ENCODE data around the gene HERC6.

HERC6 gene

DNA sequence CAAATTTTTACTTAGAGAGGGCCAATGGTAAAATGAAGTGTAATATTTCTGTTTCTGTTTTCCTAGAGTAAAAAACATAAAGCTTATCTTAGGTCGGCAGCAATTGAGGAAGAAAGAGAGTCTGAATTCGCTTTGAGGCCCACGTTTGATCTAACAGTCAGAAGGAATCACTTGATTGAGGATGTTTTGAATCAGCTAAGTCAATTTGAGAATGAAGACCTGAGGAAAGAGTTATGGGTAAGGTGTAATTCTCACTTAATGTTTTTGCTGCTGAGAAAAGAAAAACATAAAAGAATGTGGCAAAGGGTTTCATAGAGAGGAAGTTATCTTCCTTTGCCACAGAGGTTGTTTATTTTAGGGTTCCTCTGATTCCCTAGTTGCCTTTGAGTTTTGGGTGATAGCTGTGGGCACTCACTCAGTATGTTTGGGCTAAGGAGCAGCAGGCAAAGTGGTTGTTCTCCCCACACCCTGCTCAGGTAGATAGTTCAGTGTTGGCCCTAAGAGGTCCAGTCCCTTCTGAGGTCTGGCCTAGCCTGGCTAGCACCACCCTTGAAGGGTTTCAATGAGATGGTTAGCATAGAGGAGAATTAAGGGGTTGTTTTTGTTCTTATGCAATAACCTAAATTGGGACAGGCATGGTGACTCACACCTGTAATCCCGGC is 110.6 kb downstream of the HERC6 start:
- Histone ChIP-seq H3K27ac (no peak overlapping the region), H3K4me3 (no peak overlapping the region)

Measured in skin epidermis (tissue), 12 donors.